ENCODE measurements around the gene MSTO1. TPM values are rescaled to one million over a fixed set of nuclear protein-coding genes. Genes with fewer than 3 reads are reported as not detected.

Gene MSTO1
- total RNA-seq, 1 donor from 2014 or later: 101 TPM

Other genes with a start within 250 kb of the MSTO1 start
- gene ASH1L, start 47.4 kb upstream of the MSTO1 start, total RNA-seq: 75.6 and 90.6 TPM in 2 replicates
- 89.6 and 101 TPM in 2 replicates for gene YY1AP1, start 78.6 kb downstream of the MSTO1 start, total RNA-seq
- 138 and 144 TPM in 2 replicates for gene DAP3, start 78.9 kb downstream of the MSTO1 start, total RNA-seq
- gene GON4L, start 247.0 kb downstream of the MSTO1 start, total RNA-seq: 81.8 and 89.5 TPM in 2 replicates
- 3.3 and 3.7 TPM in 2 replicates for gene SYT11, start 249.3 kb downstream of the MSTO1 start, total RNA-seq

Data from activated B cell treated with CpG ODN at 0.5 μM for 24 hours (primary cell).